M059J (cell line): Measurements from ENCODE around the gene SHISA7. TPM values are rescaled to one million over a fixed set of nuclear protein-coding genes. Genes with fewer than 3 reads are reported as not detected.
"Not testable (repeated sequence)": the region's sequence is repeated elsewhere in the genome, so short reads cannot be mapped to it uniquely, and the experiment has no call there.

Experiments
- DNase-seq: peaks from one replicate; pipeline ENCODE4 v3.0.0-alpha.2; 2012; ENCODE audit warnings: low read depth
- total RNA-seq: library from RNA; depleted of rRNA; stranded (reverse); fragments of >200 nt; shearing (Covaris generic); gene quantifications from 2 replicates; pipeline ENCODE4 v1.2.3, GENCODE V29; 2014

SHISA7 gene
- total RNA-seq, 1 experiment from 2014 or later: not detected

GRCh38 chr19:55419624-55420236, 23.4 kb downstream of the SHISA7 start:
- DNase-seq: no peak

- DNase-seq: no peak
These were observed 24.0 kb downstream of the SHISA7 start for GRCh38 chr19:55419103-55419502.

- DNase-seq: peak; percentile 79
These were observed 24.9 kb downstream of the SHISA7 start for GRCh38 chr19:55418185-55418584.

GRCh38 chr19:55410168-55410567, 32.9 kb downstream of the SHISA7 start:
- no peak for DNase-seq

GRCh38 chr19:55409179-55409578, 33.9 kb downstream of the SHISA7 start:
- not testable (repeated sequence) for DNase-seq

- no peak for DNase-seq
These were observed 34.6 kb downstream of the SHISA7 start for GRCh38 chr19:55408533-55408872.

GRCh38 chr19:55407800-55408532, 35.1 kb downstream of the SHISA7 start:
- DNase-seq: peak; percentile 99

- not testable (repeated sequence) for DNase-seq
These were observed 35.6 kb downstream of the SHISA7 start, which contains the start of gene UBE2S for GRCh38 chr19:55407550-55407799. TSS of gene UBE2S (minus strand) at chr19:55407788. CDS start at chr19:55407589, 199 bp downstream.

GRCh38 chr19:55406826-55407549, 36.1 kb downstream of the SHISA7 start:
- peak; percentile 33 for DNase-seq

GRCh38 chr19:55406091-55406825, 36.8 kb downstream of the SHISA7 start:
- no peak for DNase-seq

GRCh38 chr19:55405638-55406037, 37.5 kb downstream of the SHISA7 start:
- no peak for DNase-seq

- DNase-seq: no peak
These were observed 40.6 kb downstream of the SHISA7 start for GRCh38 chr19:55402509-55402908.

- DNase-seq: not testable (repeated sequence)
These were observed 41.7 kb downstream of the SHISA7 start for GRCh38 chr19:55401390-55401789.

- DNase-seq: peak; percentile 27
These were observed 42.6 kb downstream of the SHISA7 start for GRCh38 chr19:55400281-55401087.

GRCh38 chr19:55398200-55398925, 44.7 kb downstream of the SHISA7 start:
- no peak for DNase-seq

- DNase-seq: no peak
These were observed 50.0 kb downstream of the SHISA7 start for GRCh38 chr19:55392820-55393761.

GRCh38 chr19:55391702-55392615, 51.1 kb downstream of the SHISA7 start:
- no peak for DNase-seq

GRCh38 chr19:55391191-55391670, 51.9 kb downstream of the SHISA7 start:
- no peak for DNase-seq
